NCI-H1694 treated with DMSO at 0.1 percent for 48 hours (cell line): Measurements from ENCODE around the gene OR5B21.

Experiments
- DNase-seq: peaks from one replicate; lab custom pipeline; 2025; lab: John Stamatoyannopoulos, UW

Gene OR5B21

DNA sequence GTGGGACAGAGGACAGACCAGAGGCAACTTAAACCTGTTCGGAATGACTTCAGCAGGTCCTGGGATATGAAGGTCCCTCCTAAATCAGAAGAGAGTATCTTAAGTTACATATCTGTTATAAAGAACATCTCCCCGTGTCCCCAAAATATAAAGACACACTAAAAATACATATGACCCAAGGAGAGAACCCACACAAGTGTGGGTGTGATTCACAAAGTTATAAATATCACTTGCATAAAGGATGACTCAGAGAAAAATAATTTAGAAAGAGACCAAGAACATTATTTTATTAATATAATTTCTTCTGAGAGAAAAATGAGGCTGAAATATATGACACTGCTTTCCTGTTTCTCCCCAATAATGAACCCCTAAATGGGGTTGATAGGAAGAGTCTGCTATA is 14.2 kb downstream of the OR5B21 start:
- no peak for DNase-seq

DNA sequence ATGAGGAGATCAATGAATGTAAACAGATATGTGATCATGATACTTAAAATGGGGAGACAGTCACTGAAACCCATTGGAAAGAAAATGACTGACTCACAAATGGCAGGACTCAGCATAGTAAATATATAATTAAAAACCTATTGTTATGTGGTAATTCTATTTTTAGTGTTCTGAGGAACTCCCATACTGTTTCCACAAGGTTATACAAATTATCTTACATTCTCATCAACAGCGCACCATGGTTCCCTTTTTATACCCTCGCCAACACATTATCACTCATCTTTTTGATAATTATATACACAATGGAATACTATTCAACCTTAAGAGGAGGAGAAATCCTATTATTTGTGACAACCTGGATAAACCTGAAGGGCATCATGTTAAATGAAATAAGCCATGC is 17.1 kb downstream of the OR5B21 start:
- DNase-seq: no peak

- no peak for DNase-seq
Observed at GRCh38 chr11:58487170-58487569, 20.7 kb downstream of the OR5B21 start.

GRCh38 chr11:58485961-58486360 is 21.9 kb downstream of the OR5B21 start:
- no peak for DNase-seq

DNA sequence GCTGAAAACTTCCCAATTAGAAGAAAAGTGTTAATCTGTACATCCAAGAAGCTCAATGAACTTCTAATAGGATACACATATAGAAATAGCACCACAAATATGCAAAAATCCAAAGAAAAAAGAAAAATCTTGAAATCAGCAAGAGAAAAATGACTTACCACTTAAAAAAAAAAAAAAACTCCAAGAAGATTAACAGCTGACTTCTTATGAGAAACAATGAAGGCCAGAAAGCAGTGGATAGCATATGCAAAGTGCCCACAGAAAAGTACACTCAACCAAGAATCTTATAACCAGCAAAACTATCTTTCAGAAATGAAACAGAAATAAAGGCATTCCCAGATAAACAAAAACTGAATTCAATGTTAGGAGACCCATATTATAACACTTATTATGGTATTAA is 36.0 kb downstream of the OR5B21 start:
- no peak for DNase-seq

DNA sequence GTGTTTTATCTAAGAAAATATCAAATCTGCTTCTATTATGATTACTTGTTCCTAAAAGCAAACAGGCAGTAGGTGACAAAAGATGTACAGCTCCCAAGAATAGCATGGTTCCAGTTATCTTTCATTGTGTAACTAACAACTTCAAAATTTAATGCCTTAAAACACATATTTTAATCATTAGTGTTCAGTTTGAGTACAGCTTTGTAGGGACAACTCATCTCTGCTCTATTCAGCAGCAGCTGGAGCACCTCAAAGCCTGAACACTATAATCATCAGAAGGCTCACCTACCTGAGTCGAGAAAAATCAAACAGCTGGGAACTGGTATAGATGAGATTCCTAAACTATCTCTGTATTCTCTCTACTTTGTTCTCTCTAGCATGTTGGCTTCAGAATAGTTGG is 41.6 kb downstream of the OR5B21 start:
- no peak for DNase-seq

DNA sequence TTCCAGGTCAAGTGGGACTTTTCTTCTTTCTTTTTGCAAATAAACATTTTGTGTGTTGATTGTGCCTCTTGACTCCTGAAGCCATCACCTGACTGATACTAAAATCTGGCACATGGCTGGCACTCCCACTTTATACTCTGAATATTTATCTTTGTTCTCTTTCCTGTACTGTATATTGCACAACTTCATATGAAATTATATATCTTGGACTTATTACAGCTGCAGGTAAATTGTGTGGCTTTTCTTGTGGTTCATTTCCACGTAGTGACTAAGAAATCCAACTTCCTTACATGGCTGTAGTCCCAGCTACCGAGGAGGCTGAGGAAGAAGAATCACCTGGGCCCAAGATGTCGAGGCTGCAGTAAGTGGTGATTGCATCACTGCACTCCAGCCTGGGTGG is 42.2 kb downstream of the OR5B21 start:
- no peak for DNase-seq
